ENCODE results near the gene SCN3A.

SCN3A gene

DNA sequence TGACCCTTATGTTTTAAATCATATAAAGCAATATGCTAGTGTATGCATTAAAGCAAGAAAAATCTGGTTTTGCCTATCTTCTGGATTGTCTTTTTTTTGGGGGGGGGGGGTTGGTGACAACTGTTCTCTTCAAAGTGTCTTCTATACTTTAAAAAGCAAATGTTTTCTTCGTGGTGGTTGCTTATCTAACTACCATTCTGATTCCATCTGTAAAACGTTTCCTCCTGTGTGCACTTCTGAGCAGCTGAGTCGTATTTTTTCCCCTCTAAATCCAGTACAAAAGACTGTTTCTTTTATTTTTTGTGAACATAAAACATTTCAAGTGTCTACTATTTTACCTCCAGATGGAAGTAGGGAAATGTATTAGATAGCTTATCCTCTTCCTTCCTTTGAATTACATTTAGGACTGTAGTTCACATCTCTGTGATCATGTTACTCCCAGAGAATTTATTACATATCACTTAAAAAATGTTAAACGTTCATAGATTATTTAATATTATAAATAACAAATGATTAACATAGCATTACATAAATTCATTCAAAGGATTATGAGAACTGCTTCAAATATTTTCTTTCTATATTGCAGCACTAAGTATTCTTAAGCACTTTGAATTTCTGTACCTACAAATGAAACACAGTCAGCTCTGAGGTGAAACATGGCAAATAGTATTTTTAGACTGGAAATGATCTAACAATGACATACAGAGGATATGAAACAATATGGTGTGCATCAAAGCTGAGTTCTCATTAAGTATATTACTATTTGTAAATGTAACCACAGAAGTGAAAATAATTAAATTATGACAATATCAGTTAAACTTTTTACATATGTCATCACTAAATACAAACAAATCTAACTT, 56.4 kb downstream of the SCN3A start:
- H3K4me3 ChIP-seq (ENCODE audit: low read depth, low read length), result no peak overlapping the region
- TF ChIP-seq, protein P1, sequence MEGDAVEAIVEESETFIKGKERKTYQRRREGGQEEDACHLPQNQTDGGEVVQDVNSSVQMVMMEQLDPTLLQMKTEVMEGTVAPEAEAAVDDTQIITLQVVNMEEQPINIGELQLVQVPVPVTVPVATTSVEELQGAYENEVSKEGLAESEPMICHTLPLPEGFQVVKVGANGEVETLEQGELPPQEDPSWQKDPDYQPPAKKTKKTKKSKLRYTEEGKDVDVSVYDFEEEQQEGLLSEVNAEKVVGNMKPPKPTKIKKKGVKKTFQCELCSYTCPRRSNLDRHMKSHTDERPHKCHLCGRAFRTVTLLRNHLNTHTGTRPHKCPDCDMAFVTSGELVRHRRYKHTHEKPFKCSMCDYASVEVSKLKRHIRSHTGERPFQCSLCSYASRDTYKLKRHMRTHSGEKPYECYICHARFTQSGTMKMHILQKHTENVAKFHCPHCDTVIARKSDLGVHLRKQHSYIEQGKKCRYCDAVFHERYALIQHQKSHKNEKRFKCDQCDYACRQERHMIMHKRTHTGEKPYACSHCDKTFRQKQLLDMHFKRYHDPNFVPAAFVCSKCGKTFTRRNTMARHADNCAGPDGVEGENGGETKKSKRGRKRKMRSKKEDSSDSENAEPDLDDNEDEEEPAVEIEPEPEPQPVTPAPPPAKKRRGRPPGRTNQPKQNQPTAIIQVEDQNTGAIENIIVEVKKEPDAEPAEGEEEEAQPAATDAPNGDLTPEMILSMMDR (IDR thresholded peaks at IDR 0.05; ENCODE audit: low read depth, low read length), result no peak

DNA sequence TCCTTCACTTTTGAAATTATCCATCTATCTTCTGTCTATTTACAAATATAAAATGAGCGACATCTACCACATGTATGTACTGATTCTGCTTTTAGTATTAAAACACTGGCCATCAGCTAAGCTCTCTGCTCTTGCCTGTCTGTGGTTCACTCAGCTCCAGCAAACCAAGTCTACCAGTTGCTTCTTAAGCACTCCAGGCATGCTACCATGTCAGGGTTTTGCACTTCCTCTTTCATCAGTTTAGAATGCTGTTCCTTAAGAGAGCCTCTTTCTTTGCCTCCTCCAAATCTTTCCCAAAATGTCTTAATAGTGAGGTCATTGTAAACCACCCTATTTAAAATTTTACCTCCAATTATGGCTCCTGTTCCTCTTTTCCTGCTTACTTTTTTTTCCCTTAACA, 59.5 kb downstream of the SCN3A start:
- TF ChIP-seq, protein P1 (IDR thresholded peaks at IDR 0.05; ENCODE audit: low read depth, low read length), result no peak
- no peak overlapping the region for H3K4me3 ChIP-seq (ENCODE audit: low read depth, low read length)

DNA sequence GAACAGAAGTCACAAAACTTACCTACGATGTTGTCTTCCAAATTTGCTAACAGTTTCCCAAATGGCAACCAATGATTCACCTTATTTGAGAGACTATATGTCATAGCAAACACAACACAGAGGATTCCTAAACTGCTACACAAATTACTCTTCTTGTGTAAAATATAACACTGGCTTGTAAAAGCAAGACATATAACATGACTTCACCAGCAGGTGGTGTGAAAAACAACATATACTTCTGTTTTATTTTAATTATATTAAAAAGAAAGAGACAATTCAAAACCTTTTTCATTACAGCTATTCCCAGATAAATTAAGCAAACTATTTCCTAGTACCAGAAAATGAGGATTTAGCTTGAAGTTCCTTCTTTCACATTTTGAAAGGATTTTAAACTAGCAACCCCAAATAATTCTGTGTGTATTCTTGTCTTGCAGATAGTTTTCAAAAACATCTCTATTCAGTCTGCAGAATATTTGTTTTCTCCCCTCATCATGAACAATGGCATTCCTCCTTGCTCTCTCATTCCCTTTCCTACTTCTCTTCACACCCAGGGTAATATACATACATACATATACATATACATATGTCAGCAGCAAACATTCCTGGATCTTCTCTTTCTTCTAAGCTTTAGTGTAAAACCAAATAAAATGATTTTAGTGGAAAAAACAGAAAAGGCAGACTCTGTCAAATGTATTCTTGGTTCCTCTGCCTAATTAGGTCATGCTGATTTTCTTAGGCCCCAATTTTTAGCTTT, 62.1 kb downstream of the SCN3A start:
- TF ChIP-seq, protein P1 (IDR thresholded peaks at IDR 0.05; ENCODE audit: low read depth, low read length), result no peak
- H3K4me3 ChIP-seq (ENCODE audit: low read depth, low read length), result no peak overlapping the region

DNA sequence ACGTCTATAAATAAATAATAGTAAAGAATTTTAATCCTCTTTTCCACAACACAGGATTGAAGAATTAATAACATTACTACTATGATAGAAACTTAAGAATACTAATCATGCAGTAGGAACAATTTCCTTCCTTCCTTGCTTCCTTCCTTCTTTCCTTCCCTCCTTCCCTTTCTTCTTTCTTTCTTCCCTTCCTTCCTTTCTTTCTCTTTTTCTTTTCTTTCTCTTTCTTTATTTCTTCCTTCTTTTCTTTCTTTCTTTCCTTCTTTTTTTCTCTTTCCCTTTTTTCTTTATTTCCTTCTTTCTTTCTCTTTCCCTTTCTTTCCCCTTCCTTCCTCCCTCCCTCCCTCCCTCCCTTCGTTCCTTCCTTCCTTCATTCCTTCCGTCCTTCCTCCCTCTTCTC, 77.6 kb downstream of the SCN3A start:
- H3K4me3 ChIP-seq (ENCODE audit: low read depth, low read length), result no peak overlapping the region
- TF ChIP-seq, protein P1 (IDR thresholded peaks at IDR 0.05; ENCODE audit: low read depth, low read length), result no peak

DNA sequence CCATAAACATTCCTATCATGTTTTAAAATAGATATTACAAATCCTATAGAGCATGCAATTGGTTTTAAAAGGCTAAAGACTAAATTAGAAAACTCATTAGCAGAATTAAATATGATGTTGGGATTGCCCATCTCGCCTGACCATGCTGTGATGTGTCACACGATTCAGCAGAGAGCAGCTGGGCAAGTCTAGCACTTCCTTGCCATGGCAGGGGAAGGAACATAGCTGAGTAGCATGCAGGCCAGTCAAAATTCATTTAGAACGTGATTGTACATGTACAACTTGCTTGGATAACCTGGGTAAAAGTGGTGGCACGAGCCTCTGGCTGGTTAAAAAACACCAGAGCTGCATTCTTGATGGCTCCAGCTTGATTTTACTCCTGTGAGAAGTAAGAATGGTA, 81.3 kb downstream of the SCN3A start:
- TF ChIP-seq, protein P1 (IDR thresholded peaks at IDR 0.05; ENCODE audit: low read depth, low read length), result no peak
- no peak overlapping the region for H3K4me3 ChIP-seq (ENCODE audit: low read depth, low read length)

DNA sequence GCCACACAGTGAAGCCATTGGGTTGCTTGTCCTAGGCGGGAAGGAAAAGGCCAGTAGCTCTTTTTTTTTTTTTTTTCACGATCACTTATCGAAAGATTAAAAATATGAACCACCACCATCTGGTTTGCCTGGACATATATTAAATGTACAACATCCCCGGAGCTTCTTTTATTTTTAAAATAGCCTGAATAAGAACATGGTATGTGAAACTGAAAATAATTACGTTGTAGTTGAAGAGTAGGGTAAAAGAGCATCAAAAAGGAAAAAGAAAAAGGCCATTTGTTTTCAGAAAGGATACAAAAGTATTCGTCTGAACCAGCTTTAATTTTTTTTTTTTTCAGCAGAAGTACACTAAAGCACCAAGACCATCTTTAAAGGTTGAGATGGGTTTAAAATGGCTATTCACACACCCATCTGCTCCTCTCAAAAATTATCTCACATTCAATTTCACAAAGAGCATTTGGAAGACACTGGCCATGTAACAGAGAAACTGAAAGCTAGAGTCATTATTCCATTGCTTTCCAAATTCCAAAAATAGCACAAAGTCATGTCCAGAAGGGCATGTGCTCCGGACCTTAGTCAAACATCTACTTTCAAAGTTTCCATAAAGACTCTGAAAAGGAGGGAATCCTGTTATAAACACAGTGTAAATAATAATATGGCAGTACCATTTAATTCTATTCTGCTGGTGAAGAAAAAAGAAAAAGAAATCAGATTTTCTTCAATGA, 82.9 kb downstream of the SCN3A start:
- H3K4me3 ChIP-seq (ENCODE audit: low read depth, low read length), result no peak overlapping the region
- TF ChIP-seq, protein P1 (IDR thresholded peaks at IDR 0.05; ENCODE audit: low read depth, low read length), result no peak
